CD4-positive, alpha-beta T cell (primary cell): ENCODE results near the gene FBLN7. TPM values are rescaled to one million over a fixed set of nuclear protein-coding genes. Genes with fewer than 3 reads are reported as not detected.

Experiments
- ATAC-seq: fragments of 200-7000 bp; cut with Tn5 transposase; one replicate; pipeline ENCODE4 v1.10.0; 2022; ENCODE audit warnings: mild to moderate bottlenecking; ENCODE audit not compliant: poor library complexity
- CTCF ChIA-PET: fragments of 350-600 bp; sonication (Branson Sonifier 250); formaldehyde crosslinking; loops from one replicate; lab custom pipeline; 2021; ENCODE audit warnings: antibody characterized with exemption, inconsistent platforms; lab: Charles Lee
- POLR2A ChIA-PET: fragments of 350-600 bp; sonication (Branson Sonifier 250); formaldehyde crosslinking; loops from one replicate; lab custom pipeline; 2021; ENCODE audit warnings: antibody characterized with exemption, inconsistent platforms; lab: Charles Lee
- DNase-seq, 14 experiments: peaks; one replicate each; pipeline ENCODE4 v3.0.0-alpha.2; 2013 to 2020; ENCODE audit warnings: mixed read lengths in 2 of 14
- H3K27ac ChIP-seq, 2 donors: one replicate each; pipeline versions ENCODE4 v1.5.1 to v1.7.0; 2013; ENCODE audit warnings: low read length in 2 of 2, low read depth in 1 of 2, mild to moderate bottlenecking in 1 of 2
- H3K27me3 ChIP-seq, 2 experiments: 1 replicate in 1 of 2; 2 replicates in 1 of 2; pipeline versions ENCODE4 v1.6.1 to v1.7.0; 2013; ENCODE audit warnings: low read length in 2 of 2, control low read depth in 1 of 2, mild to moderate bottlenecking in 1 of 2, moderate library complexity in 1 of 2; ENCODE audit not compliant: insufficient read depth in 2 of 2, control insufficient read depth in 1 of 2
- H3K36me3 ChIP-seq: one replicate; pipeline ENCODE4 v1.6.1; 2013; ENCODE audit warnings: low read length, control low read depth; ENCODE audit not compliant: insufficient read depth
- H3K4me1 ChIP-seq: one replicate; pipeline ENCODE4 v1.6.1; 2013; ENCODE audit warnings: low read length, control low read depth; ENCODE audit not compliant: insufficient read depth
- H3K4me3 ChIP-seq: one replicate; pipeline ENCODE4 v1.5.1; 2013; ENCODE audit warnings: mild to moderate bottlenecking, low read length, moderate library complexity
- H3K9me3 ChIP-seq, 2 experiments: 1 replicate in 1 of 2; 2 replicates in 1 of 2; pipeline versions ENCODE4 v1.6.1 to v1.7.0; 2013; ENCODE audit warnings: low read length in 2 of 2, mild to moderate bottlenecking in 2 of 2, control low read depth in 1 of 2, moderate library complexity in 1 of 2; ENCODE audit not compliant: control insufficient read depth in 1 of 2, insufficient read depth in 1 of 2
- H3K27ac Mint-ChIP-seq: one replicate; pipeline ENCODE4 v1.8.0; 2020; ENCODE audit warnings: mixed read lengths
- H3K27me3 Mint-ChIP-seq: one replicate; pipeline ENCODE4 v1.8.0; 2021; ENCODE audit warnings: mixed read lengths
- H3K36me3 Mint-ChIP-seq: one replicate; pipeline ENCODE4 v1.8.0; 2021; ENCODE audit warnings: low read depth, mixed read lengths
- H3K4me1 Mint-ChIP-seq: one replicate; pipeline ENCODE4 v1.8.0; 2021; ENCODE audit warnings: low read depth, mixed read lengths
- H3K4me3 Mint-ChIP-seq: one replicate; pipeline ENCODE4 v1.8.0; 2020; ENCODE audit warnings: mild to moderate bottlenecking, mixed read lengths
- H3K9me3 Mint-ChIP-seq: one replicate; pipeline ENCODE4 v1.8.0; 2020; ENCODE audit warnings: mixed read lengths
- CTCF ChIP-seq: fragments of 200-600 bp; IDR thresholded peaks from one replicate; pipeline ENCODE4 v1.8.0; 2022; ENCODE audit warnings: antibody characterized with exemption, mild to moderate bottlenecking
- intact Hi-C, 2 experiments: fragments of 100-400 bp; cut with DNase I in 1 of 2; cut with micrococcal nuclease in 1 of 2; formaldehyde crosslinking; loops; one replicate each; pipeline versions ENCODE4 v1.15.1 to v1.9.0; 2023 to 2025; cut with DNase I, micrococcal nuclease
- total RNA-seq, 174 experiments: library from RNA in 2 of 174; stranded (reverse) in 2 of 174; gene quantifications; one replicate each; pipeline ENCODE4 v1.2.3 and lab custom pipeline; 2021 to 2026

Gene FBLN7
- total RNA-seq, 2 experiments from 2014 or later: 27.0 to 27.2 TPM

GRCh38 chr2:112148477-112148876 lies 10.3 kb downstream of the FBLN7 start:
- ATAC-seq: no peak
- Histone ChIP-seq H3K4me1 (no peaks in the 10 kb centered on the region), H3K9me3 (no peaks in the 10 kb centered on the region), H3K27ac (no peak overlapping the region), H3K36me3 (no peaks in the 10 kb centered on the region), H3K4me3 (no peak overlapping the region), H3K27me3 (no peaks in the 10 kb centered on the region)
- ChIA-PET POLR2A (no interaction called here), CTCF (interaction anchor here (1.2 kb wide), 1 partner anchor 23 kb away, joined by 3 read pairs; no protein-coding TSS in a partner anchor)
- H3K9me3 Mint-ChIP-seq: no peaks in the 10 kb centered on the region
- no peak for TF ChIP-seq CTCF
- H3K27ac Mint-ChIP-seq: no peak overlapping the region
- no peaks in the 10 kb centered on the region for H3K4me1 Mint-ChIP-seq
- no peak overlapping the region for H3K4me3 Mint-ChIP-seq
- H3K27me3 Mint-ChIP-seq: no peaks in the 10 kb centered on the region
- H3K36me3 Mint-ChIP-seq: no peaks in the 10 kb centered on the region
- intact Hi-C loops: no loop called here
- no peak for DNase-seq

- Histone ChIP-seq H3K9me3 (no peaks in the 10 kb centered on the region), H3K36me3 (no peaks in the 10 kb centered on the region), H3K27me3 (no peaks in the 10 kb centered on the region), H3K27ac (no peak overlapping the region), H3K4me1 (no peaks in the 10 kb centered on the region), H3K4me3 (no peak overlapping the region)
- H3K4me3 Mint-ChIP-seq: no peak overlapping the region
- ChIA-PET POLR2A (no interaction called here), CTCF (no interaction called here)
- H3K4me1 Mint-ChIP-seq: peaks cover 4% of the 10 kb centered on the region
- H3K9me3 Mint-ChIP-seq: no peaks in the 10 kb centered on the region
- H3K36me3 Mint-ChIP-seq: no peaks in the 10 kb centered on the region
- DNase-seq (peak in 1 of 14 experiments; percentile 12), ATAC-seq (no peak)
- no peak overlapping the region for H3K27ac Mint-ChIP-seq
- no peak for TF ChIP-seq CTCF
- H3K27me3 Mint-ChIP-seq: no peaks in the 10 kb centered on the region
- intact Hi-C loops: no loop called here
These were observed 11.0 kb downstream of the FBLN7 start for GRCh38 chr2:112149194-112149593.

- Mint-ChIP-seq H3K36me3 (no peaks in the 10 kb centered on the region), H3K4me1 (peaks cover 11% of the 10 kb centered on the region), H3K27me3 (no peaks in the 10 kb centered on the region), H3K27ac (no peak overlapping the region), H3K9me3 (no peaks in the 10 kb centered on the region), H3K4me3 (no peak overlapping the region)
- no peak for TF ChIP-seq CTCF
- Histone ChIP-seq H3K27ac (no peak overlapping the region), H3K27me3 (no peaks in the 10 kb centered on the region), H3K4me1 (peaks cover 7% of the 10 kb centered on the region), H3K9me3 (no peaks in the 10 kb centered on the region), H3K4me3 (no peak overlapping the region), H3K36me3 (no peaks in the 10 kb centered on the region)
- DNase-seq (peak in 2 of 14 experiments; percentile 2 to 8), ATAC-seq (no peak)
- POLR2A ChIA-PET: no interaction called here
- intact Hi-C loops: no loop called here
- CTCF ChIA-PET: no interaction called here
These were observed 11.8 kb downstream of the FBLN7 start for GRCh38 chr2:112149866-112150435.
